Lower leg skin (tissue), 3 donors: ENCODE results near the gene RPF1.

ENCODE experiments used
- CTCF ChIP-seq, 3 donors: fragments of 450-650 bp; IDR thresholded peaks; one replicate each; pipeline ENCODE4 v1.5.1; 2016; ENCODE audit warnings: antibody characterized with exemption in 3 of 3, mild to moderate bottlenecking in 3 of 3, moderate library complexity in 2 of 3
- POLR2A ChIP-seq, 2 donors: fragments of 450-650 bp; IDR thresholded peaks; one replicate each; pipeline ENCODE4 v1.6.1; 2016 to 2017; ENCODE audit warnings: antibody characterized with exemption in 2 of 2, mild to moderate bottlenecking in 1 of 2, moderate library complexity in 1 of 2

GRCh38 chr1:84479998-84480397 lies 932 bp downstream of the RPF1 start:
- TF ChIP-seq CTCF (IDR thresholded peaks at IDR 0.05) (no peak), POLR2A (IDR thresholded peaks at IDR 0.05) (no peak)
